C4-2B (cell line): ENCODE data around the gene OR8B4.

ENCODE experiments used
- CTCF ChIP-seq: fragments of 450-650 bp; conservative IDR thresholded peaks from 2 replicates; pipeline ENCODE4 v1.5.1; 2017; ENCODE audit warnings: mild to moderate bottlenecking
- ZFX ChIP-seq: fragments of 450-650 bp; IDR thresholded peaks from 2 replicates; pipeline ENCODE4 v1.6.1; 2017

DNA sequence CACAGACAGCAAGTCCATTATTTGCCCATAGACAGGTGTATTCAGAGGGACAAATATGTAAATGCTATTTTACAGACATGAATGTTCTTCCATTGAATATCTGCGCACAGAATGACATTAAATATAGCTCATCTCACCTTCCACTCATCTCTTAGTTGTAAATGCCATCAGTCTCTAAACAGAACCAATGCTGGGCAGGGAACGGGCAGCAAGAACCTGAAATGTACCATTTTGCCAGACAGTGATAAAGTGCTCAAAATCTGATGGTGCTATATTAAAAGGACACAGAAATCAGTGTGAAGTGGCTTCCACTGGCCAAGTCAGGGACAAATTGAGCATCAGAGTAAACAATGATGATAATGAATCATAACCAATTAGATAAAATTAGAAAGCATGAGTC lies 10.0 kb upstream of the OR8B4 start:
- no peak for TF ChIP-seq CTCF
- no peak for TF ChIP-seq ZFX
